Stimulated activated CD4-positive, alpha-beta T cell treated with anti-CD3 and anti-CD28 coated beads, TNF-alpha, amount 100 ng/mL, for 48 hours (primary cell): ENCODE measurements around the gene RBPJL.

Source experiments
- DNase-seq, 3 donors: peaks; one replicate each; pipeline ENCODE4 v3.0.0-alpha.2; 2020; ENCODE audit warnings: low read depth in 3 of 3

The RBPJL gene

GRCh38 chr20:45361793-45362192 lies 55.2 kb downstream of the RBPJL start:
- no peak for DNase-seq

- DNase-seq, result peak; percentile 96 to 99 (median 98)
These were observed 56.4 kb downstream of the RBPJL start, which contains the start of gene SYS1 for GRCh38 chr20:45362804-45363610. TSS of gene SYS1 (plus strand) at chr20:45363156. CDS start at chr20:45363532, 376 bp downstream.

DNA sequence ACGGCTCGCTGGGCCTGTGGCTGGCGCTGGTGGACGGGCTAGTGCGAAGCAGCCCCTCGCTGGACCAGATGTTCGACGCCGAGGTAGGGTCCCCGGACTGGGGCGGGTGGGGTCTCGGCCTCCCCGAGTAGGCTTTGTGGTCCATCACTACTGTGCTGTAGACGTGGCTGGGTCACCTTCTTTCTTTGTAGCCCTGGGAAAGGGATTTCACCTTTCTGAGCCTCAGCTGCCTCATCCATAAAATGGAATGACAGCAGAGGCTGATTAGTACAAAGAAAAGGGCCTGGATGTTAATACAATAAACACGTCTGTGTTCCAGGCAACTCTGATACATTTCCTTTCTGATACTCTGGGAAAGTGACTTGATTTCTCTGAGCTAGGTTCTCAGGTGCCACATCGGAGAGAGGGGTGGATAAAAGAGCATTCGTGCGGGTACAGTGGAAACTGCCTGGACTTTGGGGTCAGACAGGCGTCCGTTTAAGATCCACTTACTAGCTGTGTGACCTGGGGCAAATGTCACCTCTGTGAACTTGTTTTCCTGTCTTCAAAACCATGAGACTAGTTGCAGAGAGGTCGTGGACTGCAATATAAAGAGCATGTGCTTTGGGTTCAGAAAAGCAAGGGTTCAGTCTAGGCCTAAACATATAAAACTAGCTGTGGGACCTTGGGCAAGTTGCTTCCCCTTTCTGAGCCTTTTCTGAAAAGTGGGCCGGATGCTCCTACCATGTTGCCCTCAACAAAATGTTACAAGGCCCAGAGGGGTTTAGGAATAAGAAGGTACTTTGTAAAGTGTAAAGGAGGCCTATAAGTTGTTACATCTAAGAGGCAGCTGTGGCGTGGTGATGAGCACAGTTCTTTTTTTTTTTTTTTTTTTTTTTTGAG lies 57.2 kb downstream of the RBPJL start:
- DNase-seq, result no peak

GRCh38 chr20:45365444-45365970 lies 58.9 kb downstream of the RBPJL start:
- no peak for DNase-seq

GRCh38 chr20:45366192-45366591 lies 59.6 kb downstream of the RBPJL start:
- DNase-seq, result no peak

DNA sequence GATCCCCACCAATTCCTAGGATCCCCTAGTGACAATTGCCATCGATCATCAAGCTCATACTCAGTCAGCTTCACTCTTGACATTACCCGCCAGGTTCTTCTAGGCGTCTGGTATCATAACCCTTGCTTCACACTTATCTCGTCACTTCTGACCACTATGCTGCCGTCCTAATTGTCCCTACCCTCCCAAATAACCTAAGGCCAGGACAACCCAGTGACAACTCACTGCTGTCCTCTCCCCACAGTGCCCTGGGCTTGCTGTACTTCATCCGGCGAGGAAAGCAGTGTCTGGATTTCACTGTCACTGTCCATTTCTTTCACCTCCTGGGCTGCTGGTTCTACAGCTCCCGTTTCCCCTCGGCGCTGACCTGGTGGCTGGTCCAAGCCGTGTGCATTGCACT lies 60.0 kb downstream of the RBPJL start:
- DNase-seq, result no peak

- DNase-seq, result no peak
These were observed 60.5 kb downstream of the RBPJL start for GRCh38 chr20:45367126-45367525.
